Esophagus squamous epithelium (tissue), 5 donors: ENCODE measurements around the gene CD8A. TPM values are rescaled to one million over a fixed set of nuclear protein-coding genes. Genes with fewer than 3 reads are reported as not detected.
A peak's percentile ranks its signal among the peaks of the same experiment; 100 is the strongest.

Experiments used
- DNase-seq: peaks from one replicate; lab custom pipeline; 2025; lab: John Stamatoyannopoulos, UW
- H3K27ac ChIP-seq, 4 donors: fragments of 200-600 bp; sonication (generic); one replicate each; pipeline ENCODE4 v1.5.1; 2016 to 2019; ENCODE audit warnings: mild to moderate bottlenecking in 1 of 4
- H3K27me3 ChIP-seq, 4 donors: fragments of 200-600 bp; sonication (generic); 1 replicate in 3 of 4; 2 replicates in 1 of 4; pipeline versions ENCODE4 v1.5.1 to v1.6.0; 2017 to 2021; ENCODE audit warnings: antibody characterized with exemption in 1 of 4
- H3K36me3 ChIP-seq, 3 donors: fragments of 200-600 bp; sonication (generic); one replicate each; pipeline ENCODE4 v1.5.1; 2016 to 2019
- H3K4me1 ChIP-seq, 3 donors: fragments of 200-600 bp; sonication (generic); one replicate each; pipeline ENCODE4 v1.5.1; 2017 to 2019
- H3K4me3 ChIP-seq, 4 donors: fragments of 200-600 bp; sonication (generic); 1 replicate in 3 of 4; 2 replicates in 1 of 4; pipeline ENCODE4 v1.5.1; 2016 to 2019; ENCODE audit warnings: mild to moderate bottlenecking in 2 of 4, moderate library complexity in 1 of 4
- H3K9me3 ChIP-seq, 3 donors: fragments of 200-600 bp; sonication (generic); one replicate each; pipeline ENCODE4 v1.5.1; 2016 to 2019
- POLR2A ChIP-seq, 4 donors: fragments of 450-650 bp; IDR thresholded peaks; one replicate each; pipeline ENCODE4 v1.6.1; 2017; ENCODE audit warnings: antibody characterized with exemption in 4 of 4, mild to moderate bottlenecking in 4 of 4, moderate library complexity in 3 of 4
- WGBS, 2 donors: methylation state at CpG; one replicate each; pipeline ENCODE4 v1.1.5; 2018; 5-methylcytosine and 5-hydroxymethylcytosine counted together
- intact Hi-C: fragments of 100-400 bp; cut with DNase I; formaldehyde crosslinking; loops from one replicate; pipeline ENCODE4 v1.15.0; 2022
- total RNA-seq, 4 donors: library from RNA; depleted of rRNA; stranded (reverse); fragments of >200 nt; gene quantifications; one replicate each; pipeline ENCODE4 v1.1.0, GENCODE V29; 2016
- TF ChIP-seq, protein P1 (sequence below), 6 experiments: fragments of 450-650 bp in 4 of 6; fragments of 200-600 bp in 2 of 6; sonication (generic) in 2 of 6; IDR thresholded peaks; one replicate each; pipeline ENCODE4 v1.5.1; 2016 to 2019; ENCODE audit warnings: antibody characterized with exemption in 6 of 6, mild to moderate bottlenecking in 4 of 6, moderate library complexity in 4 of 6
- donor health status: DM: yes; HTN: yes; CAD: no.

The CD8A gene
- total RNA-seq, 4 donors from 2014 or later, result 1.6 to 6.5 (median 3.3) TPM; not detected in 1

DNA sequence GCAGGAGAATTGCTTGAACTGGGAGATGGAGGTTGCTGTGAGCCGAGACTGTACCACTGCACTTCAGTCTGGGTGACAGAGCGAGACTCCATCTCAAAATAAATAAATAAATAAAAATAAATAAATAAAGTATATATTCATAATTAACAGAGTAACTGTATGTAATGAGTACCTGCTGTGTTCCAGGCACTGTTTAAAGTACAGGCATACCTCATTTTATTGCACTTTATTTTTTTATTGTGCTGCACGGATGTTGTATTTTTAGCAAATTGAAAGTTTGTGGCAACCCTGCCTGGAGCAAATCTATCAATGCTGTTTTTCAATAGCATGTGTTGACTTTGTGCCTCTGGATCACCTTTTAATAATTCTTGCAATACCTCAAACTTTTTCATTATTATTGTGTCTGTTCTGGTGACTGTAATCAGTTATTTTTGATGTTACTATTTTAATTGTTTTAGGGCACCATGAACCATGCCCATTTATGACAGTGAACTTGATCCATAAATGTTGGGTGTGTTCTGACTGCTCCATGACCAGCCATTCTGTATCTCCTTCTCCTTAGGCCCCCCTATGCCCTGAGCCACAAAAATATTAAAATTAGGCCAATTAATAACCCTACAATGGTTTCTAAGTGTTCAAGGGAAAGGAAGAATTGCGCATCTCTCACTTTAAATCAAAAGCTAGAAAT is 27.5 kb upstream of the CD8A start:
- 80 to 83% methylated on average over 4 of the region's 4 CpGs for WGBS, 2 donors
- no peaks in the 10 kb centered on the region for H3K9me3 ChIP-seq
- intact Hi-C loops, result no loop called here
- H3K27me3 ChIP-seq, result peaks cover 0 to 19% (median 0%) of the 10 kb centered on the region in 4 donors
- no peaks in the 10 kb centered on the region for H3K36me3 ChIP-seq
- DNase-seq, result no peak
- no peak overlapping the region for H3K27ac ChIP-seq
- no peak for TF ChIP-seq POLR2A (IDR thresholded peaks at IDR 0.05)
- TF ChIP-seq, protein P1, sequence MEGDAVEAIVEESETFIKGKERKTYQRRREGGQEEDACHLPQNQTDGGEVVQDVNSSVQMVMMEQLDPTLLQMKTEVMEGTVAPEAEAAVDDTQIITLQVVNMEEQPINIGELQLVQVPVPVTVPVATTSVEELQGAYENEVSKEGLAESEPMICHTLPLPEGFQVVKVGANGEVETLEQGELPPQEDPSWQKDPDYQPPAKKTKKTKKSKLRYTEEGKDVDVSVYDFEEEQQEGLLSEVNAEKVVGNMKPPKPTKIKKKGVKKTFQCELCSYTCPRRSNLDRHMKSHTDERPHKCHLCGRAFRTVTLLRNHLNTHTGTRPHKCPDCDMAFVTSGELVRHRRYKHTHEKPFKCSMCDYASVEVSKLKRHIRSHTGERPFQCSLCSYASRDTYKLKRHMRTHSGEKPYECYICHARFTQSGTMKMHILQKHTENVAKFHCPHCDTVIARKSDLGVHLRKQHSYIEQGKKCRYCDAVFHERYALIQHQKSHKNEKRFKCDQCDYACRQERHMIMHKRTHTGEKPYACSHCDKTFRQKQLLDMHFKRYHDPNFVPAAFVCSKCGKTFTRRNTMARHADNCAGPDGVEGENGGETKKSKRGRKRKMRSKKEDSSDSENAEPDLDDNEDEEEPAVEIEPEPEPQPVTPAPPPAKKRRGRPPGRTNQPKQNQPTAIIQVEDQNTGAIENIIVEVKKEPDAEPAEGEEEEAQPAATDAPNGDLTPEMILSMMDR (IDR thresholded peaks at IDR 0.05), result no peak
- no peak overlapping the region for H3K4me3 ChIP-seq
- peaks cover 0 to 6% (median 0%) of the 10 kb centered on the region in 3 donors for H3K4me1 ChIP-seq

DNA sequence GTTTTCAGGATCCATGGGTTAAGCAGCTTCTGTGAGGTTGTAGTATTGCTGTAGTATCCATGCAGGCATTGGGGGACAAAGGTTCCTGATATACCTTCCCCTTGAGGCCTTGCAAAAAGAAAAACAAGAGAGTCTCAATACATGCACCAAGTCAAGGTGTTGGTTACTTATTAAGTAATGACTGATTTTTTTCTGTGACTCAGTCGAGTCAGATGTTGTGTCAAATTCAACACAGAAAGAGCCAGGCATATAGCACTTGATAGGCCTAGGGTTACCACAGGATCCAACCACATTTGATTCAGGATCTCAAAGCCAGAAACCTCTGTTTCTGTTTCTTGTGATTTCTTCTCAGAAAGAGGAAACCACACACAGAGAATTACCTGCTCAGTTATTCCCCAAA is 24.9 kb upstream of the CD8A start:
- Histone ChIP-seq H3K9me3 (no peaks in the 10 kb centered on the region), H3K27ac (no peak overlapping the region), H3K27me3 (peaks cover 0 to 42% (median 0%) of the 10 kb centered on the region in 4 donors), H3K4me3 (no peak overlapping the region), H3K36me3 (no peaks in the 10 kb centered on the region), H3K4me1 (no peaks in the 10 kb centered on the region)
- WGBS, 2 donors, result 50 to 78% methylated on average over 1 of the region's 1 CpG
- TF ChIP-seq, protein P1 (IDR thresholded peaks at IDR 0.05), result no peak
- TF ChIP-seq POLR2A (IDR thresholded peaks at IDR 0.05), result no peak
- intact Hi-C loops, result no loop called here
- DNase-seq, result no peak

- Histone ChIP-seq H3K9me3 (no peaks in the 10 kb centered on the region), H3K27ac (peak overlapping the region in 1 of 4 donors; percentile 85), H3K36me3 (no peaks in the 10 kb centered on the region), H3K27me3 (peaks cover 8 to 68% (median 9%) of the 10 kb centered on the region in 4 donors), H3K4me1 (peaks cover 9 to 39% (median 25%) of the 10 kb centered on the region in 3 donors), H3K4me3 (peak overlapping the region in 2 of 4 donors; percentile 22 to 58)
- TF ChIP-seq, protein P1 (IDR thresholded peaks at IDR 0.05), result no peak
- no peak for TF ChIP-seq POLR2A (IDR thresholded peaks at IDR 0.05)
- intact Hi-C loops, result no loop called here
- no peak for DNase-seq
- 33 to 51% methylated on average over 32 to 39 of the region's 43 CpGs for WGBS, 2 donors
These were observed 18.9 kb upstream of the CD8A start for GRCh38 chr2:86809481-86810121.

DNA sequence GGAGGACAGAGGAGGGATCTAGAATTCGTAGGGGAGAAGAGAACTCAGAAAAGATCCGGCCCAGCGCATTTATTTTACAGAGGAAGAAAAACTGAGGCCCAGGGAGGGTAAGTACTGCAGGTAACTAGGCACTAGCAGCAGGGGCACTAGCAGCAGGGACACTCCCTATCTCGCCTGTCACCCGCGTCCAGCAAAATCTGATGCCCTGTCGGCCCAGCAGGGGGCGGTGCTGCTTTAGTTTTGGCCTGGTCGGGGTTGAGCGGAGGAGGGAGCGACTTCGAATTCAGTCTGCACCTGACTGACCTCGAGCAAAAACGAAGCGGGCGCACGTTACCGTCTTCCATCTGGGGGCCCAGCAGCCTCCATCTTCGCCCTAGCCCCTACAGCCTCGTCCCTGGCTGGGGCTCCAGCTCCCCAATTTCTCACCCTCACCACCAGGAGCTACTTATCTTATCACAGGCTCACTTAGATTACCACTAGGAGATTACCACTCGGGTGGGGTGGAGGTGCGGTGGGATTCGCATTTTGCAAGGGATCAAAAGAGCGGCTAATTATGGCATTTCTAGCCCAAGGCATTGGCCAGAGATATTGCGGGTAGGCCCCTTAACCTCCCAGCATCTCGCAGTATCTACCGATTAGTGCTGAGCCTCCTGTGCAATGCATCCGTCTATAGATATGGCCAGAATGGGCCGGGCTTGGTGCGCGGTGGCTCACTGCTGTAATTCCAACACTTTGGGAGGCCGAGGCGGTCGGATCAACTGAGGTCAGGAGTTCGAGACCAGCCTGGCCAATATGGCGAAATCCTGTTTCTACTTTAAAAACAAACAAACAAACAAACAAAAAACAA is 17.8 kb upstream of the CD8A start:
- intact Hi-C loops, result no loop called here
- H3K27ac ChIP-seq, result peak overlapping the region; percentile 30 to 85 (median 77)
- no peaks in the 10 kb centered on the region for H3K9me3 ChIP-seq
- TF ChIP-seq, protein P1 (IDR thresholded peaks at IDR 0.05), result peak; percentile 82 to 97 (median 91)
- no peak for TF ChIP-seq POLR2A (IDR thresholded peaks at IDR 0.05)
- peak; percentile 27 for DNase-seq
- 8 to 22% methylated on average over 19 to 35 of the region's 36 CpGs for WGBS, 2 donors
- H3K36me3 ChIP-seq, result no peaks in the 10 kb centered on the region
- H3K4me3 ChIP-seq, result peak overlapping the region; percentile 41 to 67 (median 60)
- H3K27me3 ChIP-seq, result peaks cover 8 to 59% (median 9%) of the 10 kb centered on the region in 4 donors
- peaks cover 9 to 39% (median 25%) of the 10 kb centered on the region in 3 donors for H3K4me1 ChIP-seq
